ENCODE measurements around the gene BSN.

- no peak for TF ChIP-seq CTCF (IDR thresholded peaks at IDR 0.05)
- TF ChIP-seq POLR2A (IDR thresholded peaks at IDR 0.05) = no peak
Measured at GRCh38 chr3:49512781-49513355, 41.4 kb upstream of the BSN start.

Measured in heart left ventricle (tissue), 13 donors.